Lower leg skin (tissue), 3 donors: ENCODE measurements around the gene IL11.

Source experiments
- CTCF ChIP-seq, 3 donors: fragments of 450-650 bp; IDR thresholded peaks; one replicate each; pipeline ENCODE4 v1.5.1; 2016; ENCODE audit warnings: antibody characterized with exemption in 3 of 3, mild to moderate bottlenecking in 3 of 3, moderate library complexity in 2 of 3
- POLR2A ChIP-seq, 2 donors: fragments of 450-650 bp; IDR thresholded peaks; one replicate each; pipeline ENCODE4 v1.6.1; 2016 to 2017; ENCODE audit warnings: antibody characterized with exemption in 2 of 2, mild to moderate bottlenecking in 1 of 2, moderate library complexity in 1 of 2

GRCh38 chr19:55362990-55363716, 7.1 kb downstream of the IL11 start, which contains the start of gene GARIN5B:
- no peak for TF ChIP-seq CTCF (IDR thresholded peaks at IDR 0.05)
- no peak for TF ChIP-seq POLR2A (IDR thresholded peaks at IDR 0.05)
